Upper lobe of left lung (tissue), 4 donors: ENCODE measurements around the gene HK1.

Experiments
- POLR2A ChIP-seq, 4 donors: fragments of 450-650 bp; IDR thresholded peaks; one replicate each; pipeline ENCODE4 v1.5.1; 2016 to 2017; ENCODE audit warnings: antibody characterized with exemption in 4 of 4, mild to moderate bottlenecking in 2 of 4
- TF ChIP-seq, protein P1 (sequence below), 6 experiments: fragments of 450-650 bp in 4 of 6; fragments of 200-600 bp in 2 of 6; sonication (generic) in 2 of 6; IDR thresholded peaks; one replicate each; pipeline ENCODE4 v1.5.1; 2016 to 2019; ENCODE audit warnings: antibody characterized with exemption in 6 of 6

GRCh38 chr10:69234447-69234846, 43.8 kb upstream of the HK1 start:
- TF ChIP-seq, protein P1, sequence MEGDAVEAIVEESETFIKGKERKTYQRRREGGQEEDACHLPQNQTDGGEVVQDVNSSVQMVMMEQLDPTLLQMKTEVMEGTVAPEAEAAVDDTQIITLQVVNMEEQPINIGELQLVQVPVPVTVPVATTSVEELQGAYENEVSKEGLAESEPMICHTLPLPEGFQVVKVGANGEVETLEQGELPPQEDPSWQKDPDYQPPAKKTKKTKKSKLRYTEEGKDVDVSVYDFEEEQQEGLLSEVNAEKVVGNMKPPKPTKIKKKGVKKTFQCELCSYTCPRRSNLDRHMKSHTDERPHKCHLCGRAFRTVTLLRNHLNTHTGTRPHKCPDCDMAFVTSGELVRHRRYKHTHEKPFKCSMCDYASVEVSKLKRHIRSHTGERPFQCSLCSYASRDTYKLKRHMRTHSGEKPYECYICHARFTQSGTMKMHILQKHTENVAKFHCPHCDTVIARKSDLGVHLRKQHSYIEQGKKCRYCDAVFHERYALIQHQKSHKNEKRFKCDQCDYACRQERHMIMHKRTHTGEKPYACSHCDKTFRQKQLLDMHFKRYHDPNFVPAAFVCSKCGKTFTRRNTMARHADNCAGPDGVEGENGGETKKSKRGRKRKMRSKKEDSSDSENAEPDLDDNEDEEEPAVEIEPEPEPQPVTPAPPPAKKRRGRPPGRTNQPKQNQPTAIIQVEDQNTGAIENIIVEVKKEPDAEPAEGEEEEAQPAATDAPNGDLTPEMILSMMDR (IDR thresholded peaks at IDR 0.05) = no peak
- no peak for TF ChIP-seq POLR2A (IDR thresholded peaks at IDR 0.05)
